HepG2 (cell line): ENCODE measurements around the gene HSPB6. TPM values are rescaled to one million over a fixed set of nuclear protein-coding genes. Genes with fewer than 3 reads are reported as not detected.

Source experiments
- ASH2L ChIP-seq: fragments of 300-600, 200-600 bp; sonication (generic); IDR thresholded peaks from 2 replicates; pipeline ENCODE4 v1.7.0; 2017; ENCODE audit warnings: low read depth, mild to moderate bottlenecking, moderate library complexity, mixed read lengths, low read length; ENCODE audit not compliant: insufficient read length
- CBX5 ChIP-seq: sonication (generic); formaldehyde crosslinking; IDR thresholded peaks from 2 replicates; pipeline ENCODE4 v1.4.0; 2020; ENCODE audit warnings: missing genetic modification reagents, borderline replicate concordance
- CREB3 ChIP-seq: sonication (generic); formaldehyde crosslinking; IDR thresholded peaks from 2 replicates; pipeline ENCODE4 v1.5.0; 2020; ENCODE audit warnings: missing genetic modification reagents
- ETV5 ChIP-seq: IDR thresholded peaks from 2 replicates; pipeline ENCODE4 v1.6.1; 2018; ENCODE audit warnings: missing biosample characterization, missing genetic modification reagents, inconsistent platforms, borderline replicate concordance
- GATA4 ChIP-seq: sonication (generic); IDR thresholded peaks from 2 replicates; pipeline ENCODE4 v1.6.1; 2016; ENCODE audit warnings: antibody characterized with exemption, low read depth, borderline replicate concordance
- GPN1 ChIP-seq: sonication (generic); formaldehyde crosslinking; IDR thresholded peaks from 2 replicates; pipeline ENCODE4 v1.5.1; 2020; ENCODE audit warnings: missing genetic modification reagents, borderline replicate concordance
- HNF4G ChIP-seq, 2 experiments: sonication (generic) in 1 of 2; formaldehyde crosslinking in 1 of 2; IDR thresholded peaks; 2 replicates each; pipeline versions ENCODE4 v1.4.0 to v1.6.1; 2011 to 2020; ENCODE audit warnings: borderline replicate concordance in 2 of 2, low read depth in 2 of 2, mild to moderate bottlenecking in 2 of 2, low read length in 1 of 2, missing genetic modification reagents in 1 of 2, moderate library complexity in 1 of 2
- KMT2A ChIP-seq: sonication (generic); formaldehyde crosslinking; IDR thresholded peaks from 2 replicates; pipeline ENCODE4 v1.4.0; 2020; ENCODE audit warnings: missing genetic modification reagents
- MBD4 ChIP-seq: IDR thresholded peaks from 2 replicates; pipeline ENCODE4 v1.6.1; 2012; ENCODE audit warnings: low read length, inconsistent platforms, borderline replicate concordance
- PAF1 ChIP-seq: IDR thresholded peaks from 2 replicates; pipeline ENCODE4 v1.6.1; 2016; ENCODE audit warnings: missing genetic modification reagents, missing compliant biosample characterization
- PHF8 ChIP-seq: sonication (generic); formaldehyde crosslinking; IDR thresholded peaks from 2 replicates; pipeline ENCODE4 v1.5.0; 2020; ENCODE audit warnings: missing genetic modification reagents
- RBFOX2 ChIP-seq: fragments of 200-400 bp; formaldehyde crosslinking; IDR thresholded peaks from 2 replicates; pipeline ENCODE4 v1.6.1; 2017; ENCODE audit warnings: low read depth, mild to moderate bottlenecking, low read length
- REST ChIP-seq, 2 experiments: IDR thresholded peaks; 2 replicates each; pipeline ENCODE4 v1.6.1; 2011 to 2012; ENCODE audit warnings: low read length in 2 of 2, borderline replicate concordance in 1 of 2, low read depth in 1 of 2, mild to moderate bottlenecking in 1 of 2, moderate library complexity in 1 of 2
- RNF2 ChIP-seq: fragments of 450-650 bp; conservative IDR thresholded peaks from 2 replicates; pipeline ENCODE4 v1.6.1; 2016; ENCODE audit warnings: low read depth
- RXRA ChIP-seq: sonication (generic); formaldehyde crosslinking; IDR thresholded peaks from 2 replicates; pipeline ENCODE4 v1.5.1; 2020; ENCODE audit warnings: missing genetic modification reagents
- SP4 ChIP-seq: sonication (generic); formaldehyde crosslinking; IDR thresholded peaks from 2 replicates; pipeline ENCODE4 v1.8.1; 2023; ENCODE audit warnings: mild to moderate bottlenecking, missing genetic modification reagents
- TBX3 ChIP-seq: fragments of 450-650 bp; IDR thresholded peaks from 2 replicates; pipeline ENCODE4 v1.6.1; 2017; ENCODE audit warnings: antibody characterized with exemption, mild to moderate bottlenecking, inconsistent platforms, borderline replicate concordance
- XBP1 ChIP-seq: sonication (generic); formaldehyde crosslinking; IDR thresholded peaks from 2 replicates; pipeline ENCODE4 v1.5.0; 2020; ENCODE audit warnings: missing genetic modification reagents
- ZBTB2 ChIP-seq: sonication (generic); formaldehyde crosslinking; IDR thresholded peaks from 2 replicates; pipeline ENCODE4 v1.8.0; 2022; ENCODE audit warnings: low read depth, missing genetic modification reagents
- ZNF101 ChIP-seq: sonication (generic); formaldehyde crosslinking; IDR thresholded peaks from 2 replicates; pipeline ENCODE4 v1.4.0; 2020; ENCODE audit warnings: mild to moderate bottlenecking, low read depth, missing genetic modification reagents, borderline replicate concordance
- ZNF180 ChIP-seq: sonication (generic); formaldehyde crosslinking; IDR thresholded peaks from 2 replicates; pipeline ENCODE4 v1.4.0; 2020; ENCODE audit warnings: low read depth, missing genetic modification reagents, borderline replicate concordance
- ZNF329 ChIP-seq: sonication (generic); formaldehyde crosslinking; IDR thresholded peaks from 2 replicates; pipeline ENCODE4 v1.9.0; 2021; ENCODE audit warnings: low read depth, mild to moderate bottlenecking, missing genetic modification reagents
- ZNF430 ChIP-seq: sonication (generic); formaldehyde crosslinking; IDR thresholded peaks from 2 replicates; pipeline ENCODE4 v1.9.0; 2021; ENCODE audit warnings: mild to moderate bottlenecking, missing genetic modification reagents
- ZNF768 ChIP-seq: sonication (generic); formaldehyde crosslinking; IDR thresholded peaks from 2 replicates; pipeline ENCODE4 v1.4.0; 2020; ENCODE audit warnings: missing genetic modification reagents
- polyA plus RNA-seq, 8 experiments: library from polyadenylated mRNA; depleted of rRNA in 3 of 8; stranded (reverse) in 7 of 8; unstranded in 1 of 8; fragments of >200 nt; fragmentation: Illumina TruSeq in 4 of 8; extraction: Trizol in 4 of 8; gene quantifications; 2 replicates each; pipeline versions ENCODE4 v1.2.1 to v1.2.3, GENCODE V29; 2011 to 2016; ENCODE audit warnings: low read depth in 4 of 8, missing spikeins in 1 of 8, mixed read lengths in 1 of 8; ENCODE audit not compliant: insufficient read depth in 1 of 8
- total RNA-seq, 5 experiments: library from RNA; depleted of rRNA; stranded (reverse); fragments of >200 nt; fragmentation: Illumina TruSeq; extraction: Trizol; gene quantifications; 2 replicates each; pipeline ENCODE4 v1.2.3, GENCODE V29; 2016; ENCODE audit warnings: low read depth in 1 of 5

The HSPB6 gene
- total and polyA plus RNA-seq, 2 of the 13 experiments (the other 11 are each of a cell fraction or from before 2014, with no cell fraction given): 0.18 TPM; not detected in 1

- TF ChIP-seq HNF4G (IDR thresholded peaks at IDR 0.05; ENCODE audit: borderline replicate concordance, low read depth, low read length) (0 out of 2 replicates have a peak, but pooled peaks have one; percentile 13), HNF4G (CRISPR knock-in tag; IDR thresholded peaks at IDR 0.05; ENCODE audit: borderline replicate concordance, low read depth) (no peak), CREB3 (peak; percentile 52; the same call in 1 of the 2 replicates), REST (IDR thresholded peaks at IDR 0.05; ENCODE audit: borderline replicate concordance in 1 of 2, low read depth in 1 of 2, low read length in 2 of 2) (no peak), ZNF101 (no peak; the same call in 1 of the 2 replicates), ZNF430 (CRISPR knock-in tag) (peak; percentile 35), PAF1 (CRISPR knock-in tag) (no peak), XBP1 (CRISPR knock-in tag) (no peak), RNF2 (no peak), ZNF768 (peak; percentile 19; the same call in 1 of the 2 replicates), ZBTB2 (CRISPR knock-in tag) (no peak), MBD4 (no peak), ETV5 (CRISPR knock-in tag) (0 out of 2 replicates have a peak, but pooled peaks have one; percentile 5), TBX3 (peak; percentile 29; the same call in 1 of the 2 replicates), ZNF329 (CRISPR knock-in tag) (no peak), KMT2A (CRISPR knock-in tag) (peak; percentile 30), ZNF180 (CRISPR knock-in tag) (peak; percentile 24; the same call in 1 of the 2 replicates), GPN1 (no peak), RBFOX2 (peak; percentile 75), GATA4 (no peak), RXRA (CRISPR knock-in tag) (peak; percentile 47; the same call in 1 of the 2 replicates), SP4 (CRISPR knock-in tag) (peak; percentile 80), PHF8 (peak; percentile 41), CBX5 (no peak), ASH2L (peak; percentile 41)
These were observed 39.8 kb downstream of the HSPB6 start (continued) for GRCh38 chr19:35716801-35717664.
